ENCODE data around the gene OGFR. TPM values are rescaled to one million over a fixed set of nuclear protein-coding genes. Genes with fewer than 3 reads are reported as not detected.

Gene OGFR
- total RNA-seq, 1 donor from 2014 or later: 47.3 TPM

GRCh38 chr20:62858058-62858830 is 53.6 kb downstream of the OGFR start:
- no peak for DNase-seq (ENCODE audit: low spot score)

GRCh38 chr20:62859721-62860120 is 55.1 kb downstream of the OGFR start:
- DNase-seq (ENCODE audit: low spot score): no peak

GRCh38 chr20:62860391-62860923 is 55.8 kb downstream of the OGFR start:
- DNase-seq (ENCODE audit: low spot score): no peak

- no peak for DNase-seq (ENCODE audit: low spot score)
Measured at GRCh38 chr20:62860924-62861691, 56.5 kb downstream of the OGFR start.

- DNase-seq (ENCODE audit: low spot score): peak; percentile 98
Measured at GRCh38 chr20:62861726-62862336, 57.2 kb downstream of the OGFR start, which contains the start of gene TCFL5. TCFL5 (minus strand) TSS chr20:62861822; CDS start chr20:62861670, 152 bp downstream.

Other genes starting within 250 kb of the OGFR start
- 44.4 TPM for gene SLCO4A1, start 162.3 kb upstream of the OGFR start, total RNA-seq
- gene NTSR1, start 96.0 kb upstream of the OGFR start, total RNA-seq: not detected
- 7.2 TPM for gene MRGBP, start 8.4 kb upstream of the OGFR start, total RNA-seq
- gene COL9A3, start 12.2 kb downstream of the OGFR start, total RNA-seq: 0.42 TPM
- gene TCFL5, start 57.0 kb downstream of the OGFR start, total RNA-seq: 10.1 TPM
- 39.0 TPM for gene DIDO1, start 121.7 kb downstream of the OGFR start, total RNA-seq
- gene GID8, start 133.3 kb downstream of the OGFR start, total RNA-seq: 22.6 TPM
- 12.7 TPM for gene SLC17A9, start 147.9 kb downstream of the OGFR start, total RNA-seq
- not detected for gene BHLHE23, start 202.1 kb downstream of the OGFR start, total RNA-seq